ENCODE measurements around the gene ZNF467. TPM values are rescaled to one million over a fixed set of nuclear protein-coding genes. Genes with fewer than 3 reads are reported as not detected.

The ZNF467 gene
- total and polyA plus RNA-seq, 2 donors (not counting 3 experiments of a cell fraction or from before 2014, with no cell fraction given), result 4.2 to 8.9 TPM

DNA sequence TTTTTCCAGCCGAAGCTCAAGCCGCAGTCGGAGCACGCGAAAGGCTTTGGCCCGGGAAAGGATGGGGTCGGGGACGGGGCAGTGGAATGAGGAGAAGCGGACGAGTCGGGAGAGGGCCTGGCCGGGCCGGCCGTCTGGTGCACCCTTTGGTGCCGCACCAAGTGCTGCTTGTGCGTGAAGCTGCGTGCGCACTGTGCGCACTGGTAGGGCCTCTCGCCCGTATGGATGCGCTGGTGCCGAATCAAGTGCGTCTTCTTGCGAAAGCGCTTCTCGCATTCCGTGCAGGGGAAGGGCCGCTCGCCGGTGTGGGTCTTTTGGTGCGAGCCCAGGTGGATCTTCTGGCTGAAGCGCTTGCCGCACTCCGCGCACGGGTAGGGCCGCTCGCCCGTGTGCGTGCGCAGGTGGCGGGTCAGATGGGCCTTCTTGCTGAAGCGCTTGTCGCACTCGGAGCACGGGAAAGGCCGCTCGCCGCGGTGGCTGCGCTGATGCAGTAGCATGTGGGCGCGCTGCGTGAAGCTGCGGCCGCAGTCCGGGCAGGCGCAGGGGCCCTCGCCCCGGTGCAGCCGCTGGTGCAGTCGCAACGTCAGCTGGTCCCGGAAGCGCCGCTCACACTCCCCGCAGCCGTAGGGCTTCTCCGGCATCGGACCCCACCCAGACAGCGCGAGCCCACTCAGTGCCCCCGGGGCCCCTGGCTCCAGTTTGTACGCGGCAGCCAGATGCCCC is 7.8 kb downstream of the ZNF467 start:
- dilution Hi-C loops (cut with MboI; ENCODE audit: extremely low pct_ligation_motif_present, low sequenced_read_pairs) (no loop called here), intact Hi-C loops (cut with micrococcal nuclease) (no loop called here)
- CTCF ChIA-PET, result interaction anchor here (1.0 to 1.7 kb wide), 3 partner anchors 11 to 103 kb away, joined by 3 to 9 read pairs (median 4); no protein-coding TSS in a partner anchor

More for the DNA sequence above, 7.8 kb downstream of the ZNF467 start:
- Histone ChIP-seq H3K4me1 (ENCODE audit: control insufficient read depth, extremely low read depth, insufficient read depth, low read length) (no peaks in the 10 kb centered on the region), H4K20me1 (replicated peaks; ENCODE audit: control insufficient read depth, extremely low read depth, insufficient read depth, low read length) (no peaks in the 10 kb centered on the region), H2AFZ (ENCODE audit: low read depth, low read length) (no peak overlapping the region), H3K9ac (replicated peaks; ENCODE audit: extremely low read depth, insufficient read depth, low read length) (no peak overlapping the region), H3K4me3 (replicated peaks in 1 of 3; ENCODE audit: insufficient read depth in 1 of 3, low read depth in 1 of 3, low read length in 3 of 3) (no peak overlapping the region), H3K9me3 (replicated peaks; ENCODE audit: control insufficient read depth, insufficient read depth, low read length) (no peaks in the 10 kb centered on the region), H3K27me3 (ENCODE audit: control insufficient read depth in 2 of 2, insufficient read depth in 2 of 2, low read length in 2 of 2) (peaks cover 0 to 1% of the 10 kb centered on the region in 2 experiments), H3K36me3 (ENCODE audit: control insufficient read depth in 2 of 2, extremely low read depth in 1 of 2, insufficient read depth in 2 of 2, low read length in 2 of 2) (peaks cover 0 to 11% of the 10 kb centered on the region in 2 experiments), H3K4me2 (ENCODE audit: insufficient read depth, low read length) (no peak overlapping the region), H3K9me1 (replicated peaks; ENCODE audit: control insufficient read depth, extremely low read depth, insufficient read depth, low read length) (no peaks in the 10 kb centered on the region), H3K27ac (ENCODE audit: insufficient read depth, low read depth, low read length) (no peak overlapping the region), H3K79me2 (ENCODE audit: control insufficient read depth, insufficient read depth, low read length) (no peaks in the 10 kb centered on the region)
- TF ChIP-seq FOS (IDR thresholded peaks at IDR 0.05; ENCODE audit: borderline replicate concordance, insufficient read depth, low read length), result no peak
- TF ChIP-seq, protein P1, sequence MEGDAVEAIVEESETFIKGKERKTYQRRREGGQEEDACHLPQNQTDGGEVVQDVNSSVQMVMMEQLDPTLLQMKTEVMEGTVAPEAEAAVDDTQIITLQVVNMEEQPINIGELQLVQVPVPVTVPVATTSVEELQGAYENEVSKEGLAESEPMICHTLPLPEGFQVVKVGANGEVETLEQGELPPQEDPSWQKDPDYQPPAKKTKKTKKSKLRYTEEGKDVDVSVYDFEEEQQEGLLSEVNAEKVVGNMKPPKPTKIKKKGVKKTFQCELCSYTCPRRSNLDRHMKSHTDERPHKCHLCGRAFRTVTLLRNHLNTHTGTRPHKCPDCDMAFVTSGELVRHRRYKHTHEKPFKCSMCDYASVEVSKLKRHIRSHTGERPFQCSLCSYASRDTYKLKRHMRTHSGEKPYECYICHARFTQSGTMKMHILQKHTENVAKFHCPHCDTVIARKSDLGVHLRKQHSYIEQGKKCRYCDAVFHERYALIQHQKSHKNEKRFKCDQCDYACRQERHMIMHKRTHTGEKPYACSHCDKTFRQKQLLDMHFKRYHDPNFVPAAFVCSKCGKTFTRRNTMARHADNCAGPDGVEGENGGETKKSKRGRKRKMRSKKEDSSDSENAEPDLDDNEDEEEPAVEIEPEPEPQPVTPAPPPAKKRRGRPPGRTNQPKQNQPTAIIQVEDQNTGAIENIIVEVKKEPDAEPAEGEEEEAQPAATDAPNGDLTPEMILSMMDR (IDR thresholded peaks at IDR 0.05; ENCODE audit: extremely low read depth in 1 of 2, insufficient read depth in 1 of 2, low read depth in 1 of 2, low read length in 2 of 2), result no peak
- no peak for TF ChIP-seq POLR2AphosphoS5 (IDR thresholded peaks at IDR 0.05; ENCODE audit: insufficient read depth, low read depth, low read length)
- TF ChIP-seq MYC (IDR thresholded peaks at IDR 0.05; ENCODE audit: low read depth, low read length), result no peak
- TF ChIP-seq JUN (IDR thresholded peaks at IDR 0.05; ENCODE audit: borderline replicate concordance, insufficient read depth, insufficient read length, low read depth), result no peak
- no peak for TF ChIP-seq EZH2 (IDR thresholded peaks at IDR 0.05; ENCODE audit: borderline replicate concordance, low read depth, low read length, severe bottlenecking)
- TF ChIP-seq GATA2 (IDR thresholded peaks at IDR 0.05; ENCODE audit: insufficient read depth, insufficient read length, low read depth, low read length), result no peak
- no peak for TF ChIP-seq POLR2A (IDR thresholded peaks at IDR 0.05; ENCODE audit: low read depth, low read length)
- TF ChIP-seq, protein P2, sequence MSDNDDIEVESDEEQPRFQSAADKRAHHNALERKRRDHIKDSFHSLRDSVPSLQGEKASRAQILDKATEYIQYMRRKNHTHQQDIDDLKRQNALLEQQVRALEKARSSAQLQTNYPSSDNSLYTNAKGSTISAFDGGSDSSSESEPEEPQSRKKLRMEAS (IDR thresholded peaks at IDR 0.05; ENCODE audit: insufficient read depth, insufficient read length), result no peak
- DNase-seq (ENCODE audit: low read depth, low spot score), result no peak
- POLR2A ChIA-PET, result no interaction called here
- no peak for FAIRE-seq
- BruUV-seq (replicated peaks), result no TSS peak

Measured in endothelial cell of umbilical vein (primary cell).